Astrocyte (in vitro differentiated cells and primary cell): ENCODE data around the gene MIA2.

Experiments
- EZH2 ChIP-seq: IDR thresholded peaks from 2 replicates; pipeline ENCODE4 v1.6.1; 2012; ENCODE audit warnings: mild to moderate bottlenecking, low read length, inconsistent platforms; ENCODE audit not compliant: insufficient read depth
- TF ChIP-seq, protein P1 (sequence below): IDR thresholded peaks from 2 replicates; pipeline ENCODE4 v1.5.1; 2011; ENCODE audit warnings: low read depth, mild to moderate bottlenecking, inconsistent platforms, low read length, moderate library complexity; ENCODE audit not compliant: insufficient read depth

GRCh38 chr14:39350866-39351265 lies 117.2 kb downstream of the MIA2 start:
- TF ChIP-seq, protein P1, sequence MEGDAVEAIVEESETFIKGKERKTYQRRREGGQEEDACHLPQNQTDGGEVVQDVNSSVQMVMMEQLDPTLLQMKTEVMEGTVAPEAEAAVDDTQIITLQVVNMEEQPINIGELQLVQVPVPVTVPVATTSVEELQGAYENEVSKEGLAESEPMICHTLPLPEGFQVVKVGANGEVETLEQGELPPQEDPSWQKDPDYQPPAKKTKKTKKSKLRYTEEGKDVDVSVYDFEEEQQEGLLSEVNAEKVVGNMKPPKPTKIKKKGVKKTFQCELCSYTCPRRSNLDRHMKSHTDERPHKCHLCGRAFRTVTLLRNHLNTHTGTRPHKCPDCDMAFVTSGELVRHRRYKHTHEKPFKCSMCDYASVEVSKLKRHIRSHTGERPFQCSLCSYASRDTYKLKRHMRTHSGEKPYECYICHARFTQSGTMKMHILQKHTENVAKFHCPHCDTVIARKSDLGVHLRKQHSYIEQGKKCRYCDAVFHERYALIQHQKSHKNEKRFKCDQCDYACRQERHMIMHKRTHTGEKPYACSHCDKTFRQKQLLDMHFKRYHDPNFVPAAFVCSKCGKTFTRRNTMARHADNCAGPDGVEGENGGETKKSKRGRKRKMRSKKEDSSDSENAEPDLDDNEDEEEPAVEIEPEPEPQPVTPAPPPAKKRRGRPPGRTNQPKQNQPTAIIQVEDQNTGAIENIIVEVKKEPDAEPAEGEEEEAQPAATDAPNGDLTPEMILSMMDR: no peak
- no peak for TF ChIP-seq EZH2
